Hepatocyte (in vitro differentiated cells): ENCODE measurements around the gene ANGPTL4. TPM values are rescaled to one million over a fixed set of nuclear protein-coding genes. Genes with fewer than 3 reads are reported as not detected.

Experiments
- DNase-seq: peaks from one replicate; pipeline ENCODE4 v3.0.0-alpha.2; 2016; ENCODE audit warnings: low spot score
- H2AFZ ChIP-seq: fragments of 200-600 bp; sonication (generic); 2 replicates; pipeline ENCODE4 v1.6.0; 2016; ENCODE audit warnings: antibody characterized with exemption, mild to moderate bottlenecking
- H3K27ac ChIP-seq: fragments of 200-600 bp; sonication (generic); 2 replicates; pipeline ENCODE4 v1.5.1; 2016; ENCODE audit warnings: mild to moderate bottlenecking
- H3K27me3 ChIP-seq: fragments of 200-600 bp; sonication (generic); 2 replicates; pipeline ENCODE4 v1.6.1; 2016
- H3K36me3 ChIP-seq: fragments of 200-600 bp; sonication (generic); replicated peaks from 2 replicates; pipeline ENCODE4 v1.5.1; 2016; ENCODE audit warnings: low read depth; ENCODE audit not compliant: insufficient read depth
- H3K4me1 ChIP-seq: fragments of 200-600 bp; sonication (generic); 2 replicates; pipeline ENCODE4 v1.5.1; 2016; ENCODE audit warnings: mild to moderate bottlenecking, moderate library complexity; ENCODE audit not compliant: insufficient read depth
- H3K4me2 ChIP-seq: fragments of 200-600 bp; sonication (generic); 2 replicates; pipeline ENCODE4 v1.6.0; 2016
- H3K4me3 ChIP-seq: fragments of 200-600 bp; sonication (generic); 2 replicates; pipeline ENCODE4 v1.5.1; 2016; ENCODE audit warnings: mild to moderate bottlenecking
- H3K79me2 ChIP-seq: fragments of 200-600 bp; sonication (generic); 2 replicates; pipeline ENCODE4 v1.6.0; 2017; ENCODE audit warnings: mild to moderate bottlenecking
- H3K9me2 ChIP-seq: fragments of 200-600 bp; sonication (generic); replicated peaks from 2 replicates; pipeline ENCODE4 v1.6.0; 2017; ENCODE audit warnings: mild to moderate bottlenecking; ENCODE audit not compliant: insufficient read depth
- H3K9me3 ChIP-seq: fragments of 200-600 bp; sonication (generic); 2 replicates; pipeline ENCODE4 v1.5.1; 2016; ENCODE audit warnings: low read depth, mild to moderate bottlenecking
- H4K20me1 ChIP-seq: fragments of 200-600 bp; sonication (generic); 2 replicates; pipeline ENCODE4 v1.6.0; 2016; ENCODE audit warnings: mild to moderate bottlenecking; ENCODE audit not compliant: insufficient read depth, poor library complexity, severe bottlenecking
- CTCF ChIP-seq: fragments of 200-600 bp; sonication (generic); IDR thresholded peaks from 2 replicates; pipeline ENCODE4 v1.5.1; 2016; ENCODE audit warnings: antibody characterized with exemption, mild to moderate bottlenecking; ENCODE audit not compliant: poor library complexity
- EZH2 ChIP-seq: fragments of 200-600 bp; sonication (generic); IDR thresholded peaks from 2 replicates; pipeline ENCODE4 v1.6.1; 2016; ENCODE audit warnings: antibody characterized with exemption, mild to moderate bottlenecking, borderline replicate concordance
- EZH2phosphoT487 ChIP-seq: fragments of 200-600 bp; sonication (generic); IDR thresholded peaks from one replicate; pipeline ENCODE4 v1.6.1; 2018; ENCODE audit warnings: antibody characterized with exemption, mild to moderate bottlenecking, low read depth, moderate library complexity; ENCODE audit not compliant: unreplicated experiment, severe bottlenecking
- WGBS: methylation state at CpG from one replicate; pipeline ENCODE4 v1.1.6; 2016; ENCODE audit warnings: low lambda C conversion rate; ENCODE audit errors: missing lambda C conversion rate; 5-methylcytosine and 5-hydroxymethylcytosine counted together
- polyA plus RNA-seq: library from polyadenylated mRNA; unstranded; fragments of >200 nt; fragmentation: Nextera tagmentation; extraction: Ambion mirVana; gene quantifications from 2 replicates; pipeline ENCODE4 v1.2.1, GENCODE V29; 2016
- total RNA-seq: library from RNA; depleted of rRNA; stranded (reverse); fragments of >200 nt; gene quantifications from 2 replicates; pipeline ENCODE4 v1.2.3, GENCODE V29; 2014

ANGPTL4 gene
- total and polyA plus RNA-seq, 2 experiments from 2014 or later = 14.7 to 23.4 TPM

GRCh38 chr19:8389891-8390616, 26.1 kb downstream of the ANGPTL4 start, which contains the start of gene RAB11B:
RAB11B (plus strand) TSS chr19:8390360; CDS start chr19:8390417, 57 bp downstream.
- 2% methylated on average over 55 of the region's 70 CpGs for WGBS
- peaks cover 44% of the 10 kb centered on the region for H3K79me2 ChIP-seq
- H4K20me1 ChIP-seq = peaks cover 39% of the 10 kb centered on the region
- no peak for TF ChIP-seq CTCF
- no peak for TF ChIP-seq EZH2phosphoT487
- TF ChIP-seq EZH2 = no peak
- no peaks in the 10 kb centered on the region for H3K27me3 ChIP-seq
- peak within 1 kb of the TSS; percentile 48 for H2AFZ ChIP-seq
- H3K4me1 ChIP-seq = peaks cover 5% of the 10 kb centered on the region
- peak within 1 kb of the TSS; percentile 67 for H3K4me2 ChIP-seq
- H3K9me3 ChIP-seq = no peaks in the 10 kb centered on the region
- peak; percentile 100 for DNase-seq
- H3K9me2 ChIP-seq = no peaks in the 10 kb centered on the region
- peak within 1 kb of the TSS; percentile 98 for H3K27ac ChIP-seq
- no peaks in the 10 kb centered on the region for H3K36me3 ChIP-seq
- H3K4me3 ChIP-seq = peak within 1 kb of the TSS; percentile 61

- H4K20me1 ChIP-seq = peaks cover 44% of the 10 kb centered on the region
- H3K9me2 ChIP-seq = no peaks in the 10 kb centered on the region
- H3K36me3 ChIP-seq = no peaks in the 10 kb centered on the region
- peaks cover 5% of the 10 kb centered on the region for H3K4me1 ChIP-seq
- H3K27me3 ChIP-seq = no peaks in the 10 kb centered on the region
- H3K4me2 ChIP-seq = peak overlapping the region; percentile 60
- H3K27ac ChIP-seq = peak overlapping the region; percentile 98
- TF ChIP-seq EZH2 (no peak), EZH2phosphoT487 (no peak), CTCF (no peak)
- WGBS = 0% methylated on average over 11 of the region's 28 CpGs
- peaks cover 50% of the 10 kb centered on the region for H3K79me2 ChIP-seq
- no peaks in the 10 kb centered on the region for H3K9me3 ChIP-seq
- H2AFZ ChIP-seq = no peak overlapping the region
- H3K4me3 ChIP-seq = peak overlapping the region; percentile 61
- DNase-seq = peak; percentile 97
These were observed 26.6 kb downstream of the ANGPTL4 start for GRCh38 chr19:8390617-8390981.

DNA sequence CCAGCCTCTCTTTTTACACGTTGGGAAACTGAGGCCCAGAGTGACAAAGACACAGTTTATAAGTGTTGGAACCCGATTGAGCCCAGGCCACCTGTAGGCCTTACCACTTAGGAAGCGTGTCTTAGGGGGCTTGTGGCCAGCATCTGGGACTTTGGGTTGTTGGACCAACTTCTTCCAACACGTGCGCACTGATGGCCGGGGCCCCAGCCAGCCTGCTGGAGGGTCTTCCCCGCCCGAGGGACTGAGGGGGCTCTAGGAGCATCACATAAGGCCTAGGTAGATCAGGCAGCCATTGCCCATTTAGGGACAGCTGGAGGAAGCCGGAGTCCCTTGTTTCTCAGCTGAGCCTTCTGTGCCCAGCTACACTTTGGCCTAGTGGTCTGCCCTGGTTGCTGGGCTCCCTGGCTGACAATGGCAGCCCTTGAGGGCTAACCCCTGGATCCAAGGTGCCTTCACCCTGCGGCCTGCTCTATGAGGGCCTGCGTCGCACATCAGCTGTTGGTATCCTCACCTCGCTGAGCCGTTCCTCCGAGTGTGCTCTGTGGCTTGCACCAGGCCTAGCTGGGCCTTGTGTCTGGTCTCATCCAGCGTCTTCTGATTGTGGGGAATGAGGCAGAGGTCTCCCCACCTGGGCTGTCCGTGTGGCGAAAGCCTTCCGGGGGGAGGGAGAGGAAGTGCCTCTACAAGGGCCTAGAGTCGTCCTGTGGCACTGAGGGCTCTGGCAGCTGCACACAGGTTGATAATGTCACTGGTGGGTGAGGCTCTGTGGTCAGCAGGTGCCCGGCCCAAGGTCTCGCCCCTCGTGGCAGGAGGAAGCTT, 27.5 kb downstream of the ANGPTL4 start:
- Histone ChIP-seq H3K27ac (peak overlapping the region; percentile 31), H3K4me2 (peak overlapping the region; percentile 60), H2AFZ (no peak overlapping the region), H3K9me2 (no peaks in the 10 kb centered on the region), H4K20me1 (peaks cover 52% of the 10 kb centered on the region), H3K36me3 (no peaks in the 10 kb centered on the region), H3K4me1 (peaks cover 5% of the 10 kb centered on the region), H3K4me3 (no peak overlapping the region), H3K27me3 (no peaks in the 10 kb centered on the region), H3K79me2 (peaks cover 58% of the 10 kb centered on the region), H3K9me3 (no peaks in the 10 kb centered on the region)
- WGBS = 88% methylated on average over 23 of the region's 23 CpGs
- DNase-seq = no peak
- no peak for TF ChIP-seq EZH2phosphoT487
- no peak for TF ChIP-seq CTCF
- TF ChIP-seq EZH2 = no peak
